Erythroblast (primary cell): ENCODE results near the gene NRK.

Experiments used
- GATA1 ChIP-seq: IDR thresholded peaks from 2 replicates; pipeline ENCODE4 v1.6.1; 2011; ENCODE audit warnings: low read depth, mild to moderate bottlenecking, control low read depth, low read length, moderate library complexity
- POLR2A ChIP-seq: IDR thresholded peaks from 2 replicates; pipeline ENCODE4 v1.6.1; 2011; ENCODE audit warnings: mild to moderate bottlenecking, low read length

- TF ChIP-seq POLR2A (no peak), GATA1 (no peak)
Observed at GRCh38 chrX:105910563-105911105, 88.3 kb downstream of the NRK start.
